Activated T-cell treated with anti-CD3 and anti-CD28 coated beads for 1 hour (primary cell): ENCODE results near the gene CTNND2.
"Not testable (repeated sequence)": the region's sequence is repeated elsewhere in the genome, so short reads cannot be mapped to it uniquely, and the experiment has no call there.

Experiments used
- DNase-seq: peaks from one replicate; pipeline ENCODE4 v3.0.0-alpha.2; 2020; ENCODE audit warnings: low read depth

CTNND2 gene

GRCh38 chr5:11313694-11314093, 590.6 kb downstream of the CTNND2 start:
- DNase-seq, result not testable (repeated sequence)

- DNase-seq, result no peak
Measured at GRCh38 chr5:11311731-11312130, 592.5 kb downstream of the CTNND2 start.

DNA sequence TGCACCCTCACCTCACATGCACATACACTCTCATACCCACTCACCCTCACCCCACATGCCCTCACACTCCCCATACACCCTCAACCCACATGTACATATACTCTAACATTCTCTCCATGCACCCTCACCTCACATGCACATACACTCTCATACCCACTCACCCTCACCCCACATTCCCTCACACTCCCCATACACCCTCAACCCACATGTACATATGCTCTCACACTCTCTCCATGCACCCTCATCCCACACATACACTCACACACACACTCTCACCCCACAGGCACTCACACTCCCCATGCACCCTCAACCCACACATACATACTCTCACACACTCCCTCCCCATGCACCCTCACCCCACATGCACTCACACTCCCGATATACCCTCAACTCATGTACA, 593.0 kb downstream of the CTNND2 start:
- no peak for DNase-seq

DNA sequence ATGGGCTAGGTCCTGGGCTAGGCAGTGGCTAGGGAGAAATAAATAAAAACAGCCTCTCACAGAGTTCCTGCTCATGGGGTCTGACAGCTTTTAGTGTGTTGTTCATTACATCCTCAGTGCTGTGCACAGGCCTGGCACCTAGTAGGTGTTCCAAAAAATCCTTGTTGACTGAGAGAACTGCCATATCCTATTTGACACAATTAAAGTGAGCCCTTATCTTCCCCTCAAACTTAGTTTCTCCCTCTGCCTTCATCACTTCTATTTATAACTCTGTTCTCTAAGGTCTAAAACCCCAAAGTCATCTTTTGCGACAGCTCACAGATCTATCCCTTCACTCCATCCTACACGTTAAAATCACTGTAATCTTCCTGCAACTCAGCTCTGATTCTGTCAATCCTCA, 594.1 kb downstream of the CTNND2 start:
- DNase-seq, result no peak

- no peak for DNase-seq
Measured at GRCh38 chr5:11306365-11306764, 597.9 kb downstream of the CTNND2 start.

DNA sequence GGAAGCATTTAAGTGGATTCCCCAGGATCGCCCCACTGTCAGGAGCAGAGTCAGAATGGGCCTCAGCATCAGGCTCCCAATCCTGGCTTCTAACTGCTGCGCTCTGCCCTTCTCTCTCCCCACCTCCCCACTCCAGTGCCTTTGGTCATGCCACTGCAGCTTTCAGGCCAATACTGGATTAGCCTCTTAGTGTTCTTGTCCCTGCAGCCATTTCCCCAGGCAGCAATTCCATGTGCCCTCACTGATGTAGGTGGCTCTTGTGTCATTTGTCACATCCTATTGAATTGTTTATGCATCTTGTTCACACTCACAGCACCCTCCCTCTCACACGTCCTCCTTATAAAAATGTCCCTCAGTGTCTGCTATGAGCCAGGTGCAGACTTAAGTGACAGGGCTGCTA, 599.0 kb downstream of the CTNND2 start:
- DNase-seq, result no peak

GRCh38 chr5:11304641-11305040, 599.6 kb downstream of the CTNND2 start:
- no peak for DNase-seq

- no peak for DNase-seq
Measured at GRCh38 chr5:11302663-11303062, 601.6 kb downstream of the CTNND2 start.

DNA sequence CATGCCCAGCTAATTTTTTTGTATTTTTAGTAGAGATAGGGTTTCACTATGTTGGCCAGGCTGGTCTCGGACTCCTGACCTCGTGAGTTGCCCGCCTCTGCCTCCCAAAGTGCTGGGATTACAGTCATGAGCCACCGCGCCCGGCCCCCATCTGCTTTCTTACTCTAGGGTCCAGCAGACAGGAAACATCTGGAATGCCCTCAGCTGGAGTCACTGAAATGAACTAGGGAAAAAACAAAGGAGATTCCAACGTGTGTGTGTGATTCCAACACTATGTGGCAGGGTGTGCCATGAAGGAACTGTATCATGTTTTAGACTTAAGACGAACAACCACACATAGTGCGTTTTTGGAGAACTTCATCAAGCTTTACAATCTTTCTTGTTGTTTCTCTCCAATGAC, 603.1 kb downstream of the CTNND2 start:
- no peak for DNase-seq

GRCh38 chr5:11300736-11301135, 603.5 kb downstream of the CTNND2 start:
- no peak for DNase-seq

- DNase-seq, result no peak
Measured at GRCh38 chr5:11298877-11299276, 605.4 kb downstream of the CTNND2 start.

GRCh38 chr5:11293523-11293922, 610.7 kb downstream of the CTNND2 start:
- no peak for DNase-seq

GRCh38 chr5:11292648-11293356, 611.4 kb downstream of the CTNND2 start:
- no peak for DNase-seq

- no peak for DNase-seq
Measured at GRCh38 chr5:11289733-11290132, 614.5 kb downstream of the CTNND2 start.

GRCh38 chr5:11289208-11289607, 615.0 kb downstream of the CTNND2 start:
- DNase-seq, result no peak

DNA sequence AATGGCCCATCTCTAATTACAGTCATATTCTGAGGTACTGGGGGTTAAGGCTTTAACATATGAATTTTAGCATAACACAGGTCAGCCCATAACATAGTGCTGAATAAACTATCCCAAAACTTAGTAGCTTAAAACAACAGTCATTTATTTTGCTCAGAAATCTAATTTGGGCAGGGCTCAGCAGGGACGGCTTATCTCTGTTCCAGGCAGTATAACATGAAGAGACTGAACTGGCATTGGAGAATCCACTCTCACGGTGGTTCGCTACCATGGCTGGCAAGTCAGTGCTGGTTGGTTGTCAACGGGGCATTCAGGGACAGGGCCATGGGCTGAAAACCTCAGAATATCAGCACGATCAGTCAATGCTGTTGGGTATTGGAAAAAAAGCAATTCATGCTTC, 622.4 kb downstream of the CTNND2 start:
- DNase-seq, result no peak

- no peak for DNase-seq
Measured at GRCh38 chr5:11277323-11277722, 626.9 kb downstream of the CTNND2 start.

DNA sequence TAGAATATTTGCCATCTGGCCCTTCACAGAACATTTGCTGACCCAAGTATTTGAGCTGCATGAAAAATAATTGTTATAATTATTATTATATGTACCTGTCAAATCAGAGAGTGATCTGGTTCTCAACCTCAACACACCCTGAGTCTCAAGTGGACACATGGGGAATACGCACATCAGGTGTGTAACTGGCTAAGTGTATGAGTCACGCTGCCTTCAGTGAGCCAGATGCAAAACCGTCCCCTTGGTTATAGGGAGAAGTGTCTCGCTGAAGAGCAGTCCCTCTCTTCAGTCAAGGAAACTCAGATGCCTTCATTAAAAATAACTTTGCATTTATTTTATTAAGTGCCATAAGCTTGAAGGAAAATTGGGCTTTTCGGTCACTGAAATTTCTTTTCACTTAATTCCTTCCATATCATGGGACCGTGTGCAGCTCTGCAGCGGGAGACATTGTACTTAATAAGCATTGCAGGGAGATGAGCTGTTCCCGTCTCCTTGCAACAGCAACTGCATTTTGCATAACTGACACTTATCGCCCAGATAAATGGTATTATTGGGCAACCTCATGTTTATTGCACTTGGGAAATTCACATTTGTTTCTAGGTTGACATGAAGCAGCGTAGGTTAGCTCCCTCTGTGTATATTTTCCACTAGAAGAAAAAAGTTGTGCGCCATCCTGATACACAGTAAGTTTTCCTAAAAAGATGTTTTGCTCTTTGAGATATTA, 630.9 kb downstream of the CTNND2 start:
- DNase-seq, result no peak

DNA sequence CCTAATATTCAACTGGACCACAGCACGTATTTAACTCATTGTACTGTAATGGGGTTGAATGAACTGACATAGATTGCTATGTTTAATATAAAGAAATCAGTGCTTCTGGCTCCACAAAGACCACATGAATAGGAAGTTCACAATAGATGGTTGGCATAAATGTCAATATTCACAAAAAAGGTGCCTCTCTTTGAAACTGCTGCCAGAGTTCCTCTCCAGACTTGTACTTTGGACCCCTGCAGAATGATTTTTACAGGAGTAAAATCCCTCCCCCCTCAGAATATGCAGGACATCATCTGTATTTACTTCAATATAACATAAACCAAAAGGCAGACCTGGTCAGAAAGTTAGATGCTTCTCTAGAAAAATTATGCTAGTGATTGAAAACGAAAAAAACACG, 634.7 kb downstream of the CTNND2 start:
- DNase-seq, result no peak

DNA sequence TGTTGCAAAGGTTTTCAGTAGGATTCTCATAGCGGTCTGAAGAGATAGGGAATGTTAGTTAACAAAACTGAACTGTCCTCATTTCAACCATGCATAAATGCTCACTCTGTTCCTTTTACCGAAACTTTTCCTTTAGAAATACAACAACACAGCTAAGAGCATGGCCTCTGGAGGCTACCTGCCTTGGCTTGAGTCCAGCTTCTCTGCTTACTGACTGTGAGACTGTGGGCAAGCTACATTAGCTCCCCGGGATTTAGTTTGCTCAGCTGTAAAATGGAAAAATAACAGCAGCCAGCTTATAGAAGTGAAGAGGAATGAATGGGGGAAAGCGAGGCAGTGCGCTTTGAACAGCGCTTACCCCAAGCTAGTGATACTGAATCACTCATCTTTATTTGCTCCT, 635.4 kb downstream of the CTNND2 start:
- DNase-seq, result no peak

- DNase-seq, result no peak
Measured at GRCh38 chr5:11266331-11266730, 637.9 kb downstream of the CTNND2 start.

DNA sequence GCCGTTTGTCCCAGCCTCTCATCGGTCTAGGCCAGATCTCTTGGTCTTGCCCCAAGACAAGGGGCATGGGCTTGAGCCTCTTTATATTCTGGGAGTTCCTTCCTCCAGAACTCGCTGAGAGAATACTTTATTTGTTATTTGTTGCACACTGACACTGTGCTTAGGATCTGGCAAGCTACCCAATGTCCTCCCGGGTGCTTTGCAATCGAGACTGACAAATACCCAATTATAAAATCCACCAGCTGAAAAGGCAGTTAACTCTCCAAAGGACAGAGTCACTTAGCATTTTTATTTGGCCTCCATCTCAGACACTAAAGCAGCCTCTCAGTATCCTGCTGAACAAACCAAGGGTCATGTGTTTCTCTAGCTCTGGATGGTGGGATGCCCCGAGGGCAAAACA, 643.0 kb downstream of the CTNND2 start:
- no peak for DNase-seq

GRCh38 chr5:11258001-11258400, 646.2 kb downstream of the CTNND2 start:
- DNase-seq, result no peak

- DNase-seq, result no peak
Measured at GRCh38 chr5:11252523-11252922, 651.7 kb downstream of the CTNND2 start.
